Heart left ventricle (tissue), 13 donors: Measurements from ENCODE around the gene TNRC6C.

ENCODE experiments used
- POLR2A ChIP-seq, 2 donors: fragments of 450-650 bp; IDR thresholded peaks; one replicate each; pipeline ENCODE4 v1.6.1; 2017; ENCODE audit warnings: antibody characterized with exemption in 2 of 2, mild to moderate bottlenecking in 2 of 2, moderate library complexity in 2 of 2
- TF ChIP-seq, protein P1 (sequence below), 12 donors: fragments of 200-600 bp; sonication (generic) in 4 of 12; IDR thresholded peaks; one replicate each; pipeline versions ENCODE4 v1.5.0 to v1.8.0; 2018 to 2022; ENCODE audit warnings: antibody characterized with exemption in 12 of 12, mild to moderate bottlenecking in 5 of 12
- donor health status: ischemic (EF 13 %, LVEDD 7.1; RV severe dilation, severe dysfunction).
- donor health status: DM: no; HTN: yes; CAD: no.
- donor health status: DM: no; HTN: no; CAD: no.
- donor health status: ischemic (EF 25% LVEDD 6.9; RV normal size, moderate dysfunction).
- donor health status: ischemic (EF 25% LVEDD 5.7; RV mildly dilated, moderate dysfunction).
- donor health status: ischemic (EF 35%, LVEDD 5.7; RV mildly dilated, moderate dysfunction).
- donor health status: nonischemic (EF 11% LVEDD 7.7; RV severe dilation, severe dysfunction).
- donor health status: DM: yes; HTN: yes; CAD: no.
- donor health status: PGD.
- donor health status: ischemic (EF 29% LVEDD 5.4; RV normal size, mild dysfunction).
- donor health status: nonischemic (EF 23%, LVEDD 6.1; RV moderate dilation, normal function).

GRCh38 chr17:78006338-78006737 lies 47.8 kb downstream of the TNRC6C start:
- TF ChIP-seq POLR2A (IDR thresholded peaks at IDR 0.05): no peak
- TF ChIP-seq, protein P1, sequence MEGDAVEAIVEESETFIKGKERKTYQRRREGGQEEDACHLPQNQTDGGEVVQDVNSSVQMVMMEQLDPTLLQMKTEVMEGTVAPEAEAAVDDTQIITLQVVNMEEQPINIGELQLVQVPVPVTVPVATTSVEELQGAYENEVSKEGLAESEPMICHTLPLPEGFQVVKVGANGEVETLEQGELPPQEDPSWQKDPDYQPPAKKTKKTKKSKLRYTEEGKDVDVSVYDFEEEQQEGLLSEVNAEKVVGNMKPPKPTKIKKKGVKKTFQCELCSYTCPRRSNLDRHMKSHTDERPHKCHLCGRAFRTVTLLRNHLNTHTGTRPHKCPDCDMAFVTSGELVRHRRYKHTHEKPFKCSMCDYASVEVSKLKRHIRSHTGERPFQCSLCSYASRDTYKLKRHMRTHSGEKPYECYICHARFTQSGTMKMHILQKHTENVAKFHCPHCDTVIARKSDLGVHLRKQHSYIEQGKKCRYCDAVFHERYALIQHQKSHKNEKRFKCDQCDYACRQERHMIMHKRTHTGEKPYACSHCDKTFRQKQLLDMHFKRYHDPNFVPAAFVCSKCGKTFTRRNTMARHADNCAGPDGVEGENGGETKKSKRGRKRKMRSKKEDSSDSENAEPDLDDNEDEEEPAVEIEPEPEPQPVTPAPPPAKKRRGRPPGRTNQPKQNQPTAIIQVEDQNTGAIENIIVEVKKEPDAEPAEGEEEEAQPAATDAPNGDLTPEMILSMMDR (IDR thresholded peaks at IDR 0.05): no peak
